Ishikawa (cell line): ENCODE data around the gene ADD2.

Experiments
- CEBPB ChIP-seq: IDR thresholded peaks from 2 replicates; pipeline ENCODE4 v1.6.1; 2012
- EGR1 ChIP-seq: IDR thresholded peaks from 2 replicates; pipeline ENCODE4 v1.6.1; 2012
- EP300 ChIP-seq: IDR thresholded peaks from 2 replicates; pipeline ENCODE4 v1.6.1; 2012; ENCODE audit warnings: borderline replicate concordance
- FOXM1 ChIP-seq: IDR thresholded peaks from 2 replicates; pipeline ENCODE4 v1.6.1; 2012; ENCODE audit warnings: low read depth, borderline replicate concordance
- RAD21 ChIP-seq: IDR thresholded peaks from 2 replicates; pipeline ENCODE4 v1.6.1; 2012; ENCODE audit warnings: low read depth
- TAF1 ChIP-seq: IDR thresholded peaks from 2 replicates; pipeline ENCODE4 v1.6.1; 2012; ENCODE audit warnings: low read depth, mild to moderate bottlenecking
- TEAD4 ChIP-seq: IDR thresholded peaks from 2 replicates; pipeline ENCODE4 v1.6.1; 2012
- YY1 ChIP-seq: IDR thresholded peaks from 2 replicates; pipeline ENCODE4 v1.6.1; 2012; ENCODE audit warnings: low read depth
- ZBTB7A ChIP-seq: IDR thresholded peaks from 2 replicates; pipeline ENCODE4 v1.6.1; 2012; ENCODE audit warnings: low read depth
- TF ChIP-seq, protein P1 (sequence below): IDR thresholded peaks from 2 replicates; pipeline ENCODE4 v1.6.1; 2012
- TF ChIP-seq, protein P2 (sequence below): IDR thresholded peaks from 2 replicates; pipeline ENCODE4 v1.6.1; 2012; ENCODE audit warnings: low read depth, mild to moderate bottlenecking

DNA sequence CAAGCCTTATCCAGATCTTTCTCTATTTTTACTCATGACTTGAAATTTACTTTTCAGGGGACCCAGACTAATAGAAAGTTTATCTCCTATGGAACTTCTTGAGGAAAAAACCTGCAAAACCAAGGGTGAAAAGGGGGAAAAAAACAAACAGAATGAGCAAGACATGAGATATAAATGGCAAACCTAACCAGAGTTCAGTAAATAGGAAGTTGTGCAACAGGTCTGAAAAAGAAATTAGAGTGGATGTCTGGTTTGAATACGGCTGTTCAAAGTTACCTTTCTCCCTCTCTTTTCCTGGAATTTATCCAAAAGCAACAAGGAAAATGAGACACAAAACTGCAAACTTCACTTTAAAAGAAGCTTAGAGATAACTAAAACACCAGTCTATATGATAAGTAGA, 135.6 kb downstream of the ADD2 start:
- TF ChIP-seq, protein P1, sequence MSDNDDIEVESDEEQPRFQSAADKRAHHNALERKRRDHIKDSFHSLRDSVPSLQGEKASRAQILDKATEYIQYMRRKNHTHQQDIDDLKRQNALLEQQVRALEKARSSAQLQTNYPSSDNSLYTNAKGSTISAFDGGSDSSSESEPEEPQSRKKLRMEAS = no peak
- TF ChIP-seq YY1 = no peak
- no peak for TF ChIP-seq EP300
- TF ChIP-seq ZBTB7A = no peak
- no peak for TF ChIP-seq CEBPB
- no peak for TF ChIP-seq TEAD4
- no peak for TF ChIP-seq EGR1
- no peak for TF ChIP-seq TAF1
- TF ChIP-seq, protein P2, sequence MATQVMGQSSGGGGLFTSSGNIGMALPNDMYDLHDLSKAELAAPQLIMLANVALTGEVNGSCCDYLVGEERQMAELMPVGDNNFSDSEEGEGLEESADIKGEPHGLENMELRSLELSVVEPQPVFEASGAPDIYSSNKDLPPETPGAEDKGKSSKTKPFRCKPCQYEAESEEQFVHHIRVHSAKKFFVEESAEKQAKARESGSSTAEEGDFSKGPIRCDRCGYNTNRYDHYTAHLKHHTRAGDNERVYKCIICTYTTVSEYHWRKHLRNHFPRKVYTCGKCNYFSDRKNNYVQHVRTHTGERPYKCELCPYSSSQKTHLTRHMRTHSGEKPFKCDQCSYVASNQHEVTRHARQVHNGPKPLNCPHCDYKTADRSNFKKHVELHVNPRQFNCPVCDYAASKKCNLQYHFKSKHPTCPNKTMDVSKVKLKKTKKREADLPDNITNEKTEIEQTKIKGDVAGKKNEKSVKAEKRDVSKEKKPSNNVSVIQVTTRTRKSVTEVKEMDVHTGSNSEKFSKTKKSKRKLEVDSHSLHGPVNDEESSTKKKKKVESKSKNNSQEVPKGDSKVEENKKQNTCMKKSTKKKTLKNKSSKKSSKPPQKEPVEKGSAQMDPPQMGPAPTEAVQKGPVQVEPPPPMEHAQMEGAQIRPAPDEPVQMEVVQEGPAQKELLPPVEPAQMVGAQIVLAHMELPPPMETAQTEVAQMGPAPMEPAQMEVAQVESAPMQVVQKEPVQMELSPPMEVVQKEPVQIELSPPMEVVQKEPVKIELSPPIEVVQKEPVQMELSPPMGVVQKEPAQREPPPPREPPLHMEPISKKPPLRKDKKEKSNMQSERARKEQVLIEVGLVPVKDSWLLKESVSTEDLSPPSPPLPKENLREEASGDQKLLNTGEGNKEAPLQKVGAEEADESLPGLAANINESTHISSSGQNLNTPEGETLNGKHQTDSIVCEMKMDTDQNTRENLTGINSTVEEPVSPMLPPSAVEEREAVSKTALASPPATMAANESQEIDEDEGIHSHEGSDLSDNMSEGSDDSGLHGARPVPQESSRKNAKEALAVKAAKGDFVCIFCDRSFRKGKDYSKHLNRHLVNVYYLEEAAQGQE = no peak
- TF ChIP-seq FOXM1 = no peak
- no peak for TF ChIP-seq RAD21
